SK-N-SH (cell line): ENCODE data around the gene LANCL3. TPM values are rescaled to one million over a fixed set of nuclear protein-coding genes. Genes with fewer than 3 reads are reported as not detected.

ENCODE experiments used
- CTCF ChIA-PET: fragments of 300-600, 350-600 bp; formaldehyde crosslinking; extraction: SDS; loops from one replicate; lab custom pipeline; 2021; lab: Yijun Ruan, JAX
- POLR2A ChIA-PET: fragments of 350-600 bp; sonication (Branson Sonifier 250); formaldehyde crosslinking; extraction: SDS; loops from one replicate; lab custom pipeline; 2020; ENCODE audit warnings: antibody characterized with exemption, inconsistent platforms; lab: Yijun Ruan, JAX
- DNase-seq: peaks from one replicate; pipeline ENCODE4 v3.0.0; 2012
- H2AFZ ChIP-seq: fragments of 200-600 bp; sonication (generic); 2 replicates; pipeline ENCODE4 v1.8.1; 2016; ENCODE audit warnings: antibody characterized with exemption, mild to moderate bottlenecking, low read depth
- H3F3A ChIP-seq: fragments of 200-600 bp; sonication (generic); replicated peaks from 2 replicates; pipeline ENCODE3; 2016; ENCODE audit warnings: antibody characterized with exemption, mild to moderate bottlenecking; ENCODE audit not compliant: insufficient read depth
- H3K27ac ChIP-seq, 2 experiments: fragments of 200-500 bp in 1 of 2; fragments of 200-600 bp in 1 of 2; sonication (Bioruptor generic) in 1 of 2; sonication (generic), shearing (Covaris generic) in 1 of 2; 2 replicates each; pipeline versions ENCODE4 v1.5.1 to v1.6.1; 2014 to 2016; ENCODE audit warnings: low read depth in 2 of 2, inconsistent platforms in 1 of 2, low read length in 1 of 2, mild to moderate bottlenecking in 1 of 2, mixed read lengths in 1 of 2
- H3K27me3 ChIP-seq: fragments of 200-600 bp; sonication (generic), shearing (Covaris generic); 2 replicates; pipeline ENCODE4 v1.6.1; 2016; ENCODE audit warnings: mixed run types; ENCODE audit not compliant: insufficient read depth
- H3K36me3 ChIP-seq, 2 experiments: fragments of 200-500 bp in 1 of 2; fragments of 200-600 bp in 1 of 2; sonication (Bioruptor generic) in 1 of 2; sonication (generic) in 1 of 2; replicated peaks in 1 of 2; 2 replicates each; pipeline versions ENCODE3 to v1.5.1; 2014 to 2016; ENCODE audit warnings: low read length in 1 of 2, mild to moderate bottlenecking in 1 of 2; ENCODE audit not compliant: insufficient read depth in 2 of 2, control insufficient read depth in 1 of 2
- H3K4me1 ChIP-seq, 2 experiments: fragments of 200-500 bp in 1 of 2; fragments of 200-600 bp in 1 of 2; sonication (Bioruptor generic) in 1 of 2; sonication (generic), shearing (Covaris generic) in 1 of 2; 2 replicates each; pipeline versions ENCODE4 v1.5.1 to v1.6.1; 2014 to 2016; ENCODE audit warnings: low read depth in 1 of 2, low read length in 1 of 2, mixed run types in 1 of 2; ENCODE audit not compliant: insufficient read depth in 2 of 2, control insufficient read depth in 1 of 2
- H3K4me2 ChIP-seq: fragments of 200-600 bp; sonication (generic), shearing (Covaris generic); 2 replicates; pipeline ENCODE4 v1.6.1; 2017; ENCODE audit warnings: mixed run types
- H3K4me3 ChIP-seq, 2 experiments: fragments of 200-500 bp in 1 of 2; fragments of 200-600 bp in 1 of 2; sonication (Bioruptor generic) in 1 of 2; sonication (generic), shearing (Covaris generic) in 1 of 2; 2 replicates each; pipeline versions ENCODE4 v1.5.1 to v1.8.1; 2014 to 2016; ENCODE audit warnings: low read depth in 2 of 2, inconsistent platforms in 1 of 2, low read length in 1 of 2, mild to moderate bottlenecking in 1 of 2, mixed read lengths in 1 of 2, moderate library complexity in 1 of 2
- H3K79me2 ChIP-seq: fragments of 200-600 bp; sonication (generic); 2 replicates; pipeline ENCODE4 v1.8.1; 2017; ENCODE audit warnings: mild to moderate bottlenecking; ENCODE audit not compliant: insufficient read depth
- H3K9ac ChIP-seq: fragments of 200-600 bp; sonication (generic); 2 replicates; pipeline ENCODE4 v1.6.1; 2017; ENCODE audit warnings: mixed run types
- H3K9me2 ChIP-seq: fragments of 200-600 bp; sonication (generic); 2 replicates; pipeline ENCODE4 v1.6.1; 2017; ENCODE audit warnings: mixed run types
- H3K9me3 ChIP-seq: fragments of 200-600 bp; sonication (generic); 2 replicates; pipeline ENCODE4 v1.6.1; 2017; ENCODE audit warnings: mixed run types, mild to moderate bottlenecking, moderate library complexity
- H4K20me1 ChIP-seq: fragments of 200-600 bp; sonication (generic); 2 replicates; pipeline ENCODE4 v1.6.1; 2017; ENCODE audit warnings: mild to moderate bottlenecking, mixed run types; ENCODE audit not compliant: insufficient read depth
- CHD2 ChIP-seq: fragments of 150-350 bp; IDR thresholded peaks from 2 replicates; pipeline ENCODE4 v1.6.1; 2018; ENCODE audit warnings: low read length; ENCODE audit not compliant: partially characterized antibody
- EP300 ChIP-seq, 2 experiments: IDR thresholded peaks; 2 replicates each; pipeline versions ENCODE4 v1.4.0 to v1.6.1; 2012; ENCODE audit warnings: borderline replicate concordance in 1 of 2, low read depth in 1 of 2, low read length in 1 of 2
- EZH2phosphoT487 ChIP-seq: fragments of 200-600 bp; sonication (generic); IDR thresholded peaks from 2 replicates; pipeline ENCODE4 v1.6.1; 2017; ENCODE audit warnings: low read depth, mixed run types, mild to moderate bottlenecking, antibody characterized with exemption, moderate library complexity, borderline replicate concordance
- FOXM1 ChIP-seq: IDR thresholded peaks from 2 replicates; pipeline ENCODE4 v1.4.0; 2012; ENCODE audit warnings: low read depth, mild to moderate bottlenecking
- IRF3 ChIP-seq: fragments of 150-350 bp; IDR thresholded peaks from 2 replicates; pipeline ENCODE4 v1.6.1; 2016; ENCODE audit warnings: mild to moderate bottlenecking, low read depth, low read length
- JUND ChIP-seq: IDR thresholded peaks from 2 replicates; pipeline ENCODE4 v1.4.0; 2012
- MAX ChIP-seq: IDR thresholded peaks from 2 replicates; pipeline ENCODE4 v1.4.0; 2012; ENCODE audit warnings: low read depth
- MEF2A ChIP-seq: IDR thresholded peaks from 2 replicates; pipeline ENCODE4 v1.4.0; 2012; ENCODE audit warnings: low read depth, borderline replicate concordance
- MXI1 ChIP-seq: IDR thresholded peaks from 2 replicates; pipeline ENCODE4 v1.6.1; 2012; ENCODE audit warnings: mild to moderate bottlenecking, low read depth, low read length, improper control_type of control experiment
- NRF1 ChIP-seq: IDR thresholded peaks from 2 replicates; pipeline ENCODE4 v1.6.1; 2012; ENCODE audit warnings: low read depth, mild to moderate bottlenecking, low read length
- PBX3 ChIP-seq: IDR thresholded peaks from 2 replicates; pipeline ENCODE4; 2012
- RAD21 ChIP-seq: IDR thresholded peaks from 2 replicates; pipeline ENCODE4 v1.6.1; 2012; ENCODE audit warnings: mild to moderate bottlenecking, low read length
- RFX5 ChIP-seq: IDR thresholded peaks from 2 replicates; pipeline ENCODE4 v1.6.1; 2012; ENCODE audit warnings: mild to moderate bottlenecking, improper control_type of control experiment, low read length
- TAF1 ChIP-seq: IDR thresholded peaks from 2 replicates; pipeline ENCODE4 v1.6.1; 2012; ENCODE audit warnings: low read depth, mild to moderate bottlenecking, low read length, moderate library complexity, borderline replicate concordance
- TCF12 ChIP-seq: IDR thresholded peaks from 2 replicates; pipeline ENCODE4 v1.4.0; 2012
- TEAD4 ChIP-seq: IDR thresholded peaks from 2 replicates; pipeline ENCODE4 v1.4.0; 2012; ENCODE audit warnings: mild to moderate bottlenecking, borderline replicate concordance; ENCODE audit not compliant: insufficient read depth
- USF1 ChIP-seq: IDR thresholded peaks from 2 replicates; pipeline ENCODE4 v1.4.0; 2012; ENCODE audit warnings: low read depth, borderline replicate concordance
- USF2 ChIP-seq: fragments of 150-350 bp; IDR thresholded peaks from 2 replicates; pipeline ENCODE4 v1.6.1; 2017; ENCODE audit warnings: antibody characterized with exemption, low read length, low read depth, borderline replicate concordance
- polyA plus RNA-seq, 3 experiments: library from polyadenylated mRNA; depleted of rRNA; stranded (reverse); fragments of >200 nt; gene quantifications; 2 replicates each; pipeline ENCODE4 v1.2.3, GENCODE V29; 2012

The LANCL3 gene
- polyA plus RNA-seq, 1 of the 3 experiments (the other 2 are of a cell fraction), result under 0.01 TPM

- no peak for TF ChIP-seq MAX
- no peak for TF ChIP-seq FOXM1
- TF ChIP-seq, all 33 proteins: peak for 0
Measured at GRCh38 chrX:37672563-37672962, 101.1 kb downstream of the LANCL3 start (continued).

- CTCF ChIA-PET, result no interaction called here
- no peak overlapping the region for H3K4me2 ChIP-seq
- no peak for TF ChIP-seq EP300 (IDR thresholded peaks at IDR 0.05; ENCODE audit: borderline replicate concordance in 1 of 2, low read depth in 1 of 2, low read length in 1 of 2)
- TF ChIP-seq JUND, result no peak
- no peak for TF ChIP-seq RFX5
- TF ChIP-seq TAF1, result no peak
- TF ChIP-seq PBX3, result no peak
- no peak for TF ChIP-seq TEAD4
- TF ChIP-seq IRF3, result no peak
- no peak for TF ChIP-seq EZH2phosphoT487
- no peak for TF ChIP-seq MXI1
- no peak for TF ChIP-seq TCF12
- no peak for TF ChIP-seq RAD21
- TF ChIP-seq FOXM1, result no peak
- no peak for TF ChIP-seq MEF2A
- no peak for TF ChIP-seq NRF1
- TF ChIP-seq CHD2, result no peak
- TF ChIP-seq USF2, result no peak
- no peak for TF ChIP-seq USF1
- TF ChIP-seq, all 33 proteins: peak for 0
- POLR2A ChIA-PET, result no interaction called here
- Histone ChIP-seq H3K9me3 (no peaks in the 10 kb centered on the region), H3K79me2 (no peaks in the 10 kb centered on the region), H3K27ac (no peak overlapping the region), H3K36me3 (no peaks in the 10 kb centered on the region), H3K9ac (no peak overlapping the region), H3F3A (no peaks in the 10 kb centered on the region), H2AFZ (no peak overlapping the region), H3K4me1 (no peaks in the 10 kb centered on the region), H3K9me2 (no peaks in the 10 kb centered on the region), H4K20me1 (no peaks in the 10 kb centered on the region), H3K4me3 (no peak overlapping the region), H3K27me3 (no peaks in the 10 kb centered on the region)
- DNase-seq, result no peak
Measured at GRCh38 chrX:37676811-37677210, 105.3 kb downstream of the LANCL3 start.
